ENCODE data around the gene TSNAXIP1.

DNA sequence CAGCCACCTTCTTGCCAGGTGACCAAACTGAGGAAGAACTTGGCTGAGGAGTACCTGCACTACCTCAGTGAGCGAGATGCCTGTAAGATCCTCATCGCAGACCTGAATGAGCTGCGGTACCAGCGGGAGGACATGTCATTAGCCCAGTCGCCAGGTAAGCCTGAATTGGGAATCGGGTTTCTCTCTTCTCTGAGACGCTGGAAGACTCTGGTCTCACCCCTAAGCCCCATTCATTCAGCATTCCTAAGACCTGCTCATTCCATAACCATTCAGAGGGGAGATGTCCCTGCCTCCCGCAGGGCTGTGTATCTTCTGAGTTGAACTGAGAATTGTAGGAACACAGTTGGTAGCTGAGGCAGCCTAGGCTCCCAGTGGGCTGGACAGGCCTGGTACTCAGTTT, 18.4 kb downstream of the TSNAXIP1 start:
- TF ChIP-seq GABPA (IDR thresholded peaks at IDR 0.05 in 1 of 2, conservative IDR thresholded peaks at IDR 0.05 in 1 of 2) = no peak
- TF ChIP-seq, protein P1, sequence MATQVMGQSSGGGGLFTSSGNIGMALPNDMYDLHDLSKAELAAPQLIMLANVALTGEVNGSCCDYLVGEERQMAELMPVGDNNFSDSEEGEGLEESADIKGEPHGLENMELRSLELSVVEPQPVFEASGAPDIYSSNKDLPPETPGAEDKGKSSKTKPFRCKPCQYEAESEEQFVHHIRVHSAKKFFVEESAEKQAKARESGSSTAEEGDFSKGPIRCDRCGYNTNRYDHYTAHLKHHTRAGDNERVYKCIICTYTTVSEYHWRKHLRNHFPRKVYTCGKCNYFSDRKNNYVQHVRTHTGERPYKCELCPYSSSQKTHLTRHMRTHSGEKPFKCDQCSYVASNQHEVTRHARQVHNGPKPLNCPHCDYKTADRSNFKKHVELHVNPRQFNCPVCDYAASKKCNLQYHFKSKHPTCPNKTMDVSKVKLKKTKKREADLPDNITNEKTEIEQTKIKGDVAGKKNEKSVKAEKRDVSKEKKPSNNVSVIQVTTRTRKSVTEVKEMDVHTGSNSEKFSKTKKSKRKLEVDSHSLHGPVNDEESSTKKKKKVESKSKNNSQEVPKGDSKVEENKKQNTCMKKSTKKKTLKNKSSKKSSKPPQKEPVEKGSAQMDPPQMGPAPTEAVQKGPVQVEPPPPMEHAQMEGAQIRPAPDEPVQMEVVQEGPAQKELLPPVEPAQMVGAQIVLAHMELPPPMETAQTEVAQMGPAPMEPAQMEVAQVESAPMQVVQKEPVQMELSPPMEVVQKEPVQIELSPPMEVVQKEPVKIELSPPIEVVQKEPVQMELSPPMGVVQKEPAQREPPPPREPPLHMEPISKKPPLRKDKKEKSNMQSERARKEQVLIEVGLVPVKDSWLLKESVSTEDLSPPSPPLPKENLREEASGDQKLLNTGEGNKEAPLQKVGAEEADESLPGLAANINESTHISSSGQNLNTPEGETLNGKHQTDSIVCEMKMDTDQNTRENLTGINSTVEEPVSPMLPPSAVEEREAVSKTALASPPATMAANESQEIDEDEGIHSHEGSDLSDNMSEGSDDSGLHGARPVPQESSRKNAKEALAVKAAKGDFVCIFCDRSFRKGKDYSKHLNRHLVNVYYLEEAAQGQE (IDR thresholded peaks at IDR 0.05) = no peak
- no peak for TF ChIP-seq TAF1 (conservative IDR thresholded peaks at IDR 0.05)
- no peak for TF ChIP-seq RAD21 (IDR thresholded peaks at IDR 0.05)
- TF ChIP-seq, protein P2, sequence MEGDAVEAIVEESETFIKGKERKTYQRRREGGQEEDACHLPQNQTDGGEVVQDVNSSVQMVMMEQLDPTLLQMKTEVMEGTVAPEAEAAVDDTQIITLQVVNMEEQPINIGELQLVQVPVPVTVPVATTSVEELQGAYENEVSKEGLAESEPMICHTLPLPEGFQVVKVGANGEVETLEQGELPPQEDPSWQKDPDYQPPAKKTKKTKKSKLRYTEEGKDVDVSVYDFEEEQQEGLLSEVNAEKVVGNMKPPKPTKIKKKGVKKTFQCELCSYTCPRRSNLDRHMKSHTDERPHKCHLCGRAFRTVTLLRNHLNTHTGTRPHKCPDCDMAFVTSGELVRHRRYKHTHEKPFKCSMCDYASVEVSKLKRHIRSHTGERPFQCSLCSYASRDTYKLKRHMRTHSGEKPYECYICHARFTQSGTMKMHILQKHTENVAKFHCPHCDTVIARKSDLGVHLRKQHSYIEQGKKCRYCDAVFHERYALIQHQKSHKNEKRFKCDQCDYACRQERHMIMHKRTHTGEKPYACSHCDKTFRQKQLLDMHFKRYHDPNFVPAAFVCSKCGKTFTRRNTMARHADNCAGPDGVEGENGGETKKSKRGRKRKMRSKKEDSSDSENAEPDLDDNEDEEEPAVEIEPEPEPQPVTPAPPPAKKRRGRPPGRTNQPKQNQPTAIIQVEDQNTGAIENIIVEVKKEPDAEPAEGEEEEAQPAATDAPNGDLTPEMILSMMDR (IDR thresholded peaks at IDR 0.05; ENCODE audit: low read depth, low read length, missing input control) = no peak
